Smooth muscle cell (in vitro differentiated cells): ENCODE data around the gene ZNF653. TPM values are rescaled to one million over a fixed set of nuclear protein-coding genes. Genes with fewer than 3 reads are reported as not detected.
"Not testable (repeated sequence)": the region's sequence is repeated elsewhere in the genome, so short reads cannot be mapped to it uniquely, and the experiment has no call there.

Experiments
- DNase-seq: peaks from one replicate; lab custom pipeline; 2025; ENCODE audit not compliant: unreplicated experiment; lab: John Stamatoyannopoulos, UW
- H2AFZ ChIP-seq: fragments of 200-600 bp; sonication (generic); 2 replicates; pipeline ENCODE4 v1.6.0; 2016; ENCODE audit warnings: antibody characterized with exemption, low read depth, mild to moderate bottlenecking
- H3F3A ChIP-seq: fragments of 200-600 bp; sonication (generic); 2 replicates; pipeline ENCODE4 v1.6.0; 2017; ENCODE audit warnings: antibody characterized with exemption, low read depth
- H3K27ac ChIP-seq: fragments of 200-600 bp; sonication (generic); 2 replicates; pipeline ENCODE4 v1.5.1; 2016; ENCODE audit warnings: low read depth, mild to moderate bottlenecking
- H3K27me3 ChIP-seq: fragments of 200-600 bp; sonication (generic); 2 replicates; pipeline ENCODE4 v1.6.1; 2016; ENCODE audit warnings: low read depth, mild to moderate bottlenecking
- H3K36me3 ChIP-seq: fragments of 200-600 bp; sonication (generic); 2 replicates; pipeline ENCODE4 v1.5.1; 2016; ENCODE audit warnings: low read depth
- H3K4me1 ChIP-seq: fragments of 200-600 bp; sonication (generic); 2 replicates; pipeline ENCODE4 v1.5.1; 2016; ENCODE audit warnings: low read depth
- H3K4me2 ChIP-seq: fragments of 200-600 bp; sonication (generic); 2 replicates; pipeline ENCODE4 v1.6.0; 2016; ENCODE audit warnings: mild to moderate bottlenecking
- H3K4me3 ChIP-seq: fragments of 200-600 bp; sonication (generic); 2 replicates; pipeline ENCODE4 v1.5.1; 2016; ENCODE audit warnings: mild to moderate bottlenecking
- H3K79me2 ChIP-seq: fragments of 200-600 bp; sonication (generic); 2 replicates; pipeline ENCODE4 v1.6.0; 2016; ENCODE audit warnings: low read depth, mild to moderate bottlenecking
- H3K9ac ChIP-seq: fragments of 200-600 bp; sonication (generic); 2 replicates; pipeline ENCODE4 v1.6.0; 2016; ENCODE audit warnings: low read depth
- H3K9me3 ChIP-seq: fragments of 200-600 bp; sonication (generic); replicated peaks from 2 replicates; pipeline ENCODE4 v1.5.1; 2016; ENCODE audit warnings: low read depth
- H4K20me1 ChIP-seq: fragments of 200-600 bp; sonication (generic); 2 replicates; pipeline ENCODE4 v1.6.0; 2016; ENCODE audit warnings: low read depth
- CTCF ChIP-seq: fragments of 200-600 bp; sonication (generic); IDR thresholded peaks from 2 replicates; pipeline ENCODE4 v1.5.1; 2017; ENCODE audit warnings: borderline replicate concordance, mild to moderate bottlenecking, antibody characterized with exemption; ENCODE audit not compliant: insufficient read depth, poor library complexity, severe bottlenecking
- WGBS: methylation state at CpG from one replicate; pipeline ENCODE4 v1.1.7; 2016; ENCODE audit warnings: low lambda C conversion rate; 5-methylcytosine and 5-hydroxymethylcytosine counted together
- polyA plus RNA-seq: library from polyadenylated mRNA; unstranded; fragments of >200 nt; fragmentation: Nextera tagmentation; extraction: Ambion mirVana; gene quantifications from 2 replicates; pipeline ENCODE4 v1.2.1, GENCODE V29; 2016
- total RNA-seq: library from RNA; depleted of rRNA; stranded (reverse); fragments of >200 nt; gene quantifications from 2 replicates; pipeline ENCODE4 v1.2.3, GENCODE V29; 2014

Gene ZNF653
- total and polyA plus RNA-seq, 2 experiments from 2014 or later = 2.9 to 5.5 TPM

GRCh38 chr19:11479090-11479897, 26.3 kb downstream of the ZNF653 start:
- H3K79me2 ChIP-seq = no peaks in the 10 kb centered on the region
- H3F3A ChIP-seq = no peaks in the 10 kb centered on the region
- H3K27ac ChIP-seq = no peak overlapping the region
- peaks cover 52% of the 10 kb centered on the region for H3K27me3 ChIP-seq
- WGBS = 22% methylated on average over 38 of the region's 62 CpGs
- no peaks in the 10 kb centered on the region for H3K9me3 ChIP-seq
- peak overlapping the region; percentile 48 for H3K4me2 ChIP-seq
- no peaks in the 10 kb centered on the region for H3K36me3 ChIP-seq
- TF ChIP-seq CTCF = no peak
- H2AFZ ChIP-seq = no peak overlapping the region
- no peak for DNase-seq
- no peak overlapping the region for H3K9ac ChIP-seq
- H3K4me3 ChIP-seq = no peak overlapping the region
- H4K20me1 ChIP-seq = no peaks in the 10 kb centered on the region
- no peaks in the 10 kb centered on the region for H3K4me1 ChIP-seq

- Histone ChIP-seq H3K27me3 (peaks cover 52% of the 10 kb centered on the region), H3K4me3 (no peak overlapping the region), H3K4me1 (no peaks in the 10 kb centered on the region), H3K9ac (no peak overlapping the region), H2AFZ (no peak overlapping the region), H3K27ac (no peak overlapping the region), H3K79me2 (no peaks in the 10 kb centered on the region), H4K20me1 (no peaks in the 10 kb centered on the region), H3K36me3 (no peaks in the 10 kb centered on the region), H3K4me2 (no peak overlapping the region), H3K9me3 (no peaks in the 10 kb centered on the region), H3F3A (no peaks in the 10 kb centered on the region)
- WGBS = 74% methylated on average over 18 of the region's 19 CpGs
- DNase-seq = no peak
- TF ChIP-seq CTCF = no peak
Measured at GRCh38 chr19:11478167-11479089, 27.2 kb downstream of the ZNF653 start.

GRCh38 chr19:11475861-11476260, 29.8 kb downstream of the ZNF653 start:
- Histone ChIP-seq H3K9me3 (no peaks in the 10 kb centered on the region), H3K4me3 (no peak overlapping the region), H2AFZ (no peak overlapping the region), H3K79me2 (no peaks in the 10 kb centered on the region), H3K4me2 (no peak overlapping the region), H3K27ac (no peak overlapping the region), H3K4me1 (no peaks in the 10 kb centered on the region), H4K20me1 (no peaks in the 10 kb centered on the region), H3K36me3 (no peaks in the 10 kb centered on the region), H3K9ac (no peak overlapping the region), H3F3A (no peaks in the 10 kb centered on the region), H3K27me3 (peaks cover 30% of the 10 kb centered on the region)
- no peak for DNase-seq
- TF ChIP-seq CTCF = no peak
- WGBS = 83% methylated on average over 8 of the region's 8 CpGs

- not testable (repeated sequence) for H3K9me3 ChIP-seq, H3K36me3 ChIP-seq, H2AFZ ChIP-seq, H3K4me1 ChIP-seq, H3K9ac ChIP-seq, H3K4me2 ChIP-seq, DNase-seq, H3K27ac ChIP-seq, H3K79me2 ChIP-seq, H3F3A ChIP-seq, H3K4me3 ChIP-seq, H4K20me1 ChIP-seq
- WGBS = 86% methylated on average over 3 of the region's 3 CpGs
- peaks cover 25% of the 10 kb centered on the region for H3K27me3 ChIP-seq
Measured at GRCh38 chr19:11475343-11475742, 30.3 kb downstream of the ZNF653 start.
